COLO668 (cell line): ENCODE measurements around the gene CPN2.

ENCODE experiments used
- DNase-seq: peaks from one replicate; lab custom pipeline; 2025; ENCODE audit not compliant: unreplicated experiment; lab: John Stamatoyannopoulos, UW

CPN2 gene

GRCh38 chr3:194357681-194358080 is 6.6 kb upstream of the CPN2 start:
- no peak for DNase-seq

- no peak for DNase-seq
Observed at GRCh38 chr3:194355379-194355778, 4.3 kb upstream of the CPN2 start.

DNA sequence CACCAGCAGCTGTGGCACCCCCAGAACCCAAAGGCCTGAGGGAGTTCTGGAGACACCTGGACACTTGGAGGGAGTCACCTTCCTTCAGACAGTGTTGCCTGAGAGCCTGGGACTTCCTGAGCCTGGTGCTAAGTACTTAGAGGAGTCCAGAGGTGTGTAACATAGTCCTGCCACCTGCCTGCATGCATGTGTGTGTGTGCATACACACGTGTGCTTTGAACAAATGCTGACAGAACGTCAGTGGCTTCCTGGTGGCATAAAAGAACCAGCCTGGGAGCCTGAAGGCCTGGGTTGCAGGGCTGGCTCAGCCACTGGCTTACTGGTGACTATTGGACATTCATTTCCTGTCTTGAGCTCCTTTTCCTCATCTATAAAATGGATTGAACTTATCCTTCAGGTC is 3.2 kb upstream of the CPN2 start:
- no peak for DNase-seq

- no peak for DNase-seq
Observed at GRCh38 chr3:194352667-194353246, 1.6 kb upstream of the CPN2 start.

GRCh38 chr3:194351952-194352536 is 916 bp upstream of the CPN2 start:
- no peak for DNase-seq

DNA sequence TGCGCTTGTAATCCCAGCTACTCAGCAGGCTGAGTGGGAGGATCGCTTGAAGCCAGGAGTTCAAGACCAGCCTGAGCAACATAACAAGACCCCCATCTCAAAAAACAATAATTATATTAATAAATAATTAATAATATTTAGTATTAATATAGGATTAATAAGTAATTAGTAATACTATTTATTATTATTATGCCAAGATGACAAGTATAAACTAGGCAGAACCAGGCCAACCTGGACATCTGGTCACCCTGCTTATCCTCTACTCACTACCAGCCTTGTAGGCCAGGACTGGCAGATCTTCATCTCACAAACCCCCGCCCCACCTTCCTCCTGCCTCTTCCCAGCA is 429 bp downstream of the CPN2 start:
- no peak for DNase-seq

DNA sequence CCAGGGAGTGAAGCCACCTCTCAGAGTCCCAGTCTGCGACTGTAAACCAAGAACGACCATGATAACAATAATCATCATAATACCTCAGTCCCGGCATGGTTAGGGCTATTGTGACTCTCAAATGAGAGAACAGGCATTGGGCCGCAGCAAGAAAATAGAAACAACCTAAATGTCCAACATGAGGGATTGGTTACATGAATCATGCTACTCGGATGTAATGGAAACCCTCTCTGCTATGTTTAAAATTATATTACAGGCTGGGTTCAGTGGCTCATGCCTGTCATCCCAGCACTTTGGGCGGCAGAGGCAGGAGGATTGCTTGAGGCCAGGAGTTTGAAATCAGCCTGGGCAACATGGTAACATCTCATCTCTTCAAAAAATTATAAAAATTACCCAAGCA is 2.8 kb downstream of the CPN2 start:
- DNase-seq, result no peak

GRCh38 chr3:194346621-194347020 is 4.5 kb downstream of the CPN2 start:
- DNase-seq, result no peak

DNA sequence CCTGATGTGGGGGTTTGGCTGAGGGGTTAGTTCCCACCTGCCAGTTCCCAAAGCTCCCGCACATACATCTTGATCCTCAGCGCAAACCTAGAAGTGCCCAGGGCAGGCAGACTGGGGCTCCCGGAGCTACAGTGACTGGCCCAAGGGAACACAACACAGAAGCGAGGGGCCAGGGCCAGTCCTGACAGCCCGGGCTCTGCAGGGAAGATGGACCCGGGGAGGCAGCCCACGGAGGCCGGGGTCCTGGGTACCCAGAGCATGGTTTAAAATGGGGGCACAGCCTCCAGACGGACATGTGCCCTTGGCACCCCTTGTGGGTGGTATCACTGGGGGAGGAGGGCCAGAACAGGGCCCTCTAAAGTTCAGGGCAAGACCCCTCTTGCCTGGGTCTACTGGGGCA is 5.1 kb downstream of the CPN2 start:
- no peak for DNase-seq

GRCh38 chr3:194344012-194344411 is 7.1 kb downstream of the CPN2 start:
- peak; percentile 62 for DNase-seq

GRCh38 chr3:194343561-194343893 is 7.6 kb downstream of the CPN2 start:
- DNase-seq, result no peak

- DNase-seq, result no peak
Observed at GRCh38 chr3:194342861-194343560, 8.1 kb downstream of the CPN2 start.

- DNase-seq, result no peak
Observed at GRCh38 chr3:194340757-194341400, 10.2 kb downstream of the CPN2 start.

- no peak for DNase-seq
Observed at GRCh38 chr3:194339840-194340239, 11.3 kb downstream of the CPN2 start.

DNA sequence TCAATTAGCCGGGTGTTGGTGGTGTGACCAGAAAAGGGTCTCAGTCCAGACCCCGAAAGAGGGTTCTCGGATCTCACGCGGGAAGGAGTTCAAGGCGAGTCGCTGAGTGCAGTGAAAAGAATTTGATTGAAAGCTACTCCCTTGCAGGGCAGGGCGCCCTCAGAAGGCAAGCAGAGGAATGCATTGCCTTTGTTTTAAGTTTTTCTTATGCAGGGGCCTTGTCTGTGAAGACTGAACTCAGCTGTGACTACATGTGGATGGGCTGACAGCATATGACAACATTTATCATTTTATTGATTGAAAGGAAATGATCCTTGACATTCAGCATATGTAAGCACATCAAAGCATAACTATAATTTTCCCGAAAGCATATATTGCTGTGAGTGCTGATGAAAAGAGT is 11.8 kb downstream of the CPN2 start:
- DNase-seq, result no peak

- no peak for DNase-seq
Observed at GRCh38 chr3:194337965-194338753, 13.0 kb downstream of the CPN2 start.

DNA sequence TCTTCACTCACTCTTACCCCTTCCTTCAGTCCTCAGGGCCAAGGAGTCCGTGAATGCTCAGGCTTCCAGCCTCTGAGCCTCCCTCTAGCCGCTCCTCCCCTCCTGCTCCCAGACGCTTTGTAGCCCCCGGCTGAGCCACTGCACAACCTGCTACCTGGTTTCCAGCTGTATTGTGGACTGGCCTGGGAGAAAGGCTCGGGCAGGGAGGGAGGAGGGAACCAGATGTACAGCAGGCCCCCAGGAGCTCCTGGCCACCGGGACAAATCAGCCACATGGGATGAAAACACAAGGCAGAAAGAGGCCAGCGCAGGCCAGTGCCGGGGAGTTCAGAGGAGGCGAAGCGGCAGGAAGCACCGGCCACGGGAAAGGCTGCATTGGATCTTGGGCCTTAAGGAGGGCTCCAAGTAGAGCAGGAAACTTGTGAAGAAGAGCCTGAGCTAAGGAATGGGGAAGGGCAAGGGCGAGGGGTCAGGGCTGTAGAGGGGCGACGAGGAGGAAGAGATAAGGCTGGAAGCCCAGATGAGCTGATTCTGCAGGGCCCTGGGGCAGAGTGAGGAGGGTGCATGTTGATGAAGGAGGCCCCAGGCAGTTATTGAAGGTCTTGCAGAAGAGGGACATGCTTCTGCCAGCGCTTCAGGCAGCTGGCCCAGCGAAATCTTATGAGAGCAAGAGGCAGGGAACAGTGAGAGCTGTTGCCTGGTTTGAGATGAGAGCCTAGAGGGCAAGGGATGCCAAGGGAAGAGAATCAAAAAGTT is 14.3 kb downstream of the CPN2 start:
- no peak for DNase-seq

DNA sequence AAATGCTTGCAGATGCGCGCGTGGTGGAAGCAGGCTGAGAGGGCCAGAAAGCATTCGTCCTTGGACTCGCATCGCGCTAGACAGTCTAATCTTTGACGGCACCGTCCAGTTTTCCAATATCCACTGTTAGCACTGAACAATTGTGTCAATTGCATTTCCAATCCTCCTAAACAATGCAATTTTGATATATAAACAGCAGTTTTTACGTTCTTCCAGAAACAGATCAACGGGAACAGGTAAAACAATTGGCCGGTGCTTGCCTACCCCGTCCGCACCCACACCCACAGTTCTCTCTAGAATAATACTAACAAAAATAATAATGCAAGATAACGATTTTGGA is 17.2 kb downstream of the CPN2 start:
- DNase-seq, result no peak

DNA sequence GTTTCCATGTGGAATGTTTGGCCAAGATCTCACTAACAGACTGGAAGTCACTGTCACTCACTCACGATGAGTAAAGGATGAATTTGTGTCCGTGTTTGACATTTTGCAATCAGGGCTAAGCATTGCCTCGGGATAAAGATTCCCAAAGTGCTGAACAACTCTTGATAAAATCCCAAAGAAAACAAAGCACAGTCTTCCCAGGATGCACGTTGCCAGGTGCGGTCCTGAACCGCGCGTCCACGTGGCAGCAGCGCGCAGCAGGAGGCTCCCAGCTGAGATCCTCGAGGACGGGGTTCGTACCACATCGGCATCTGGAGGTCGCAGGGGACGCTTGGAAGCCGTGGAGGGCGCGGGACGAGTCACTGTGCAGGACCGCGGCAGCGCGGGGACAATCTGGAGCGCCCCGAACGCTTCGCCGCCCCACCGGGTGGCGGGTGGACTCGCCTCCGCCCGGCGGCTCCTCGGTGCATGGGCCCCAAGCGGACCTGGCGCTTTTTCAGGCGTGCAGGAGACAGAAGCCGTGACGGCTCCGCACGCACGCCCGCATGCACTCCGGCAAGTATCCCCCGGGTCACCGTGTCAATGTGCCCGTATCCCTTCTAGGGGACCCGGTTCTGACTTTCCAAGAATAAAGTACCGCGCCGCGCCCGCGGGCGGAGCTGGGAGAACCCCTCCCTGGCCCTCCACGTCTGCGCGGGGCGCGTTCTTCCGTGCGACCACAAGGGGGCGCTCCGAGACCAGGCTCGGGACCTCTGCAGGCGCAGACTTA is 17.7 kb downstream of the CPN2 start:
- DNase-seq, result no peak

DNA sequence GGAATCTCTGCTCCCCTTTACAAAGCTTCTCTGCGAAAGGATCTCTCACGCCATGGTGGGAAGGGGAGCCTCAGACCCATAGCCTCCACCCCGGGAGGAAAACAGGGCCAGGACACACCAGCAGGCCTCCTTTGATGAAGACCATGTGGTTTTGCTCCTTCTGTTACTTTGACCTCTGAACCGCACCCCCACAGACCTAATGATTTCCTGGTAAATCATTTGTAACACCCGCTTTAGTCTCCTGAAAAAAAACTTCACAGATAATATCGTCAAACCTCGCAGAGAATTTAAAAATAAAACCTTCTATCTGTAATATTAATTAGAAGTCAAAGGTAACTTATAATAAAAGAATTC is 18.3 kb downstream of the CPN2 start:
- no peak for DNase-seq
